Ishikawa (cell line): ENCODE data around the gene BARD1.

Experiments used
- CEBPB ChIP-seq: IDR thresholded peaks from 2 replicates; pipeline ENCODE4 v1.6.1; 2012
- CREB1 ChIP-seq: IDR thresholded peaks from 2 replicates; pipeline ENCODE4 v1.6.1; 2012; ENCODE audit warnings: low read depth
- EGR1 ChIP-seq: IDR thresholded peaks from 2 replicates; pipeline ENCODE4 v1.6.1; 2012
- EP300 ChIP-seq: IDR thresholded peaks from 2 replicates; pipeline ENCODE4 v1.6.1; 2012; ENCODE audit warnings: borderline replicate concordance
- FOXM1 ChIP-seq: IDR thresholded peaks from 2 replicates; pipeline ENCODE4 v1.6.1; 2012; ENCODE audit warnings: low read depth, borderline replicate concordance
- NFIC ChIP-seq: IDR thresholded peaks from 2 replicates; pipeline ENCODE4 v1.6.1; 2012
- RAD21 ChIP-seq: IDR thresholded peaks from 2 replicates; pipeline ENCODE4 v1.6.1; 2012; ENCODE audit warnings: low read depth
- REST ChIP-seq: IDR thresholded peaks from 2 replicates; pipeline ENCODE4 v1.6.1; 2012; ENCODE audit warnings: low read depth, mild to moderate bottlenecking
- TAF1 ChIP-seq: IDR thresholded peaks from 2 replicates; pipeline ENCODE4 v1.6.1; 2012; ENCODE audit warnings: low read depth, mild to moderate bottlenecking
- TCF12 ChIP-seq: IDR thresholded peaks from 2 replicates; pipeline ENCODE4 v1.6.1; 2012; ENCODE audit warnings: low read depth
- TEAD4 ChIP-seq: IDR thresholded peaks from 2 replicates; pipeline ENCODE4 v1.6.1; 2012
- USF1 ChIP-seq: IDR thresholded peaks from 2 replicates; pipeline ENCODE4 v1.6.1; 2012
- YY1 ChIP-seq: IDR thresholded peaks from 2 replicates; pipeline ENCODE4 v1.6.1; 2012; ENCODE audit warnings: low read depth
- ZBTB7A ChIP-seq: IDR thresholded peaks from 2 replicates; pipeline ENCODE4 v1.6.1; 2012; ENCODE audit warnings: low read depth
- TF ChIP-seq, protein P1 (sequence below): IDR thresholded peaks from 2 replicates; pipeline ENCODE4 v1.6.1; 2012

Gene BARD1

GRCh38 chr2:214808981-214809750 is at the start of gene BARD1:
BARD1 (minus strand) TSS chr2:214809683; CDS start chr2:214809569, 114 bp downstream.
- TF ChIP-seq EGR1 (no peak), TCF12 (no peak), YY1 (peak; percentile 33; the same call in 1 of the 2 replicates), TAF1 (peak; percentile 72)
- TF ChIP-seq, protein P1, sequence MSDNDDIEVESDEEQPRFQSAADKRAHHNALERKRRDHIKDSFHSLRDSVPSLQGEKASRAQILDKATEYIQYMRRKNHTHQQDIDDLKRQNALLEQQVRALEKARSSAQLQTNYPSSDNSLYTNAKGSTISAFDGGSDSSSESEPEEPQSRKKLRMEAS: peak; percentile 75

DNA sequence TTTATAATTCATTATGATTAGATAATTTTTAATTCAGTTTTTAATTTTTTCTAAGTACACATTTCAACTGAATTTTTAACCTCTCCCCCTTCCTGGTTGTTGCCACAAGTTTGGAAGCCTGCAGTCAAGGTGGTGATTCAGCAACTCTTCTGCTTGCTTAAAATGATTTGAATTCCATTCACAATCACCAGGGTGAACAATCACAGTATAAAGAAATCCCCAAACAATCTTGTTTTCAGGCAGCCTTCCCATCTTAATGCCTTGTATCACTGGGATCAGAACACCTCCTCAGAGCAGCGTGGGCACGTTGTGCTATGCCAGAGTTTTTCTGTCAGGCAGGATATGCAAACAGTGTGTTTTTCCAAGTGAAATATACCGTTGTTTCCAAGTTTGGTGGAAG is 46.7 kb upstream of the BARD1 start:
- TF ChIP-seq REST (no peak), ZBTB7A (no peak), TCF12 (no peak), EP300 (no peak), USF1 (no peak), YY1 (no peak), CEBPB (no peak), NFIC (no peak), CREB1 (no peak), RAD21 (no peak), TAF1 (no peak), TEAD4 (no peak), EGR1 (no peak), FOXM1 (no peak)
- TF ChIP-seq, protein P1: no peak

DNA sequence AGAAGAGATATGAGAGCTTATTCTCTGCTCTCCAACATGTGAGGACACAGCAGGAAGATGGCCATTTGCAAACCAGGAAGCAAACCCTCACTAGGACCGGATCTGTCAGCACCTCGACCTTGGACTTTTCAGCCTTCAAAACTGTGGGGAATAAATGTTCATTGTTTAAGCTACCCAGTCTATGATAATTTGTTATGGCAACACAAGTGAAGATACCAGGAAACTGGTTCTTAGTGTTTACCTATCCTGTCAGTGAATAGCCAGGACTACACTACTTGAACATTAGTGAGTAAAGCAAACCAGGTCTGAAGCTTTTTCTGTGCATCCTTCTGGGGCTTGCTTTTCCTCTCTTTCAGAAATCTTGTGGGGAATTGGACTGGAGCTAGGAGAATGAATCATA is 44.4 kb upstream of the BARD1 start:
- TF ChIP-seq USF1 (no peak), TCF12 (no peak), TAF1 (no peak), ZBTB7A (no peak), RAD21 (no peak), FOXM1 (no peak), YY1 (no peak), TEAD4 (no peak), EP300 (no peak), EGR1 (no peak), NFIC (no peak), CREB1 (no peak), REST (no peak), CEBPB (no peak)
- TF ChIP-seq, protein P1: no peak

GRCh38 chr2:214843823-214844222 is 34.3 kb upstream of the BARD1 start:
- TF ChIP-seq EGR1 (no peak), ZBTB7A (no peak), TAF1 (no peak), EP300 (no peak), CEBPB (no peak), REST (no peak)
